ENCODE results near the gene TRIM40.

The TRIM40 gene

GRCh38 chr6:30104661-30105060 lies 31.3 kb upstream of the TRIM40 start:
- TF ChIP-seq YY1 (IDR thresholded peaks at IDR 0.05; ENCODE audit: low read depth) (no peak), REST (IDR thresholded peaks at IDR 0.05; ENCODE audit: low read depth) (no peak), EGR1 (IDR thresholded peaks at IDR 0.05) (no peak), USF1 (IDR thresholded peaks at IDR 0.05) (no peak), FOXM1 (IDR thresholded peaks at IDR 0.05; ENCODE audit: borderline replicate concordance, low read depth) (no peak), NFIC (IDR thresholded peaks at IDR 0.05) (no peak), TCF12 (IDR thresholded peaks at IDR 0.05; ENCODE audit: low read depth) (no peak), MAX (IDR thresholded peaks at IDR 0.05) (no peak), TEAD4 (IDR thresholded peaks at IDR 0.05) (no peak), CEBPB (IDR thresholded peaks at IDR 0.05) (no peak), CREB1 (IDR thresholded peaks at IDR 0.05; ENCODE audit: low read depth) (no peak)

GRCh38 chr6:30111266-30111856 lies 24.6 kb upstream of the TRIM40 start:
- TF ChIP-seq EP300 (IDR thresholded peaks at IDR 0.05; ENCODE audit: borderline replicate concordance), result no peak
- no peak for TF ChIP-seq REST (IDR thresholded peaks at IDR 0.05; ENCODE audit: low read depth)
- no peak for TF ChIP-seq MAX (IDR thresholded peaks at IDR 0.05)
- no peak for TF ChIP-seq TEAD4 (IDR thresholded peaks at IDR 0.05)
- no peak for TF ChIP-seq TCF12 (IDR thresholded peaks at IDR 0.05; ENCODE audit: low read depth)
- no peak for TF ChIP-seq CREB1 (IDR thresholded peaks at IDR 0.05; ENCODE audit: low read depth)
- TF ChIP-seq EGR1 (IDR thresholded peaks at IDR 0.05), result no peak
- TF ChIP-seq FOXM1 (IDR thresholded peaks at IDR 0.05; ENCODE audit: borderline replicate concordance, low read depth), result no peak
- TF ChIP-seq CEBPB (IDR thresholded peaks at IDR 0.05), result no peak
- no peak for TF ChIP-seq ZBTB7A (IDR thresholded peaks at IDR 0.05; ENCODE audit: low read depth)
- TF ChIP-seq USF1 (IDR thresholded peaks at IDR 0.05), result no peak
- no peak for TF ChIP-seq TAF1 (IDR thresholded peaks at IDR 0.05; ENCODE audit: low read depth)
- TF ChIP-seq RAD21 (IDR thresholded peaks at IDR 0.05; ENCODE audit: low read depth), result no peak
- TF ChIP-seq YY1 (IDR thresholded peaks at IDR 0.05; ENCODE audit: low read depth), result no peak
- TF ChIP-seq NFIC (IDR thresholded peaks at IDR 0.05), result no peak

- TF ChIP-seq MAX (IDR thresholded peaks at IDR 0.05) (no peak), TAF1 (IDR thresholded peaks at IDR 0.05; ENCODE audit: low read depth) (no peak), TCF12 (IDR thresholded peaks at IDR 0.05; ENCODE audit: low read depth) (no peak), TEAD4 (IDR thresholded peaks at IDR 0.05) (no peak), CEBPB (IDR thresholded peaks at IDR 0.05) (no peak), ZBTB7A (IDR thresholded peaks at IDR 0.05; ENCODE audit: low read depth) (no peak), CREB1 (IDR thresholded peaks at IDR 0.05; ENCODE audit: low read depth) (no peak), REST (IDR thresholded peaks at IDR 0.05; ENCODE audit: low read depth) (no peak), RAD21 (IDR thresholded peaks at IDR 0.05; ENCODE audit: low read depth) (no peak), NFIC (IDR thresholded peaks at IDR 0.05) (no peak), EP300 (IDR thresholded peaks at IDR 0.05; ENCODE audit: borderline replicate concordance) (no peak), FOXM1 (IDR thresholded peaks at IDR 0.05; ENCODE audit: borderline replicate concordance, low read depth) (no peak), USF1 (IDR thresholded peaks at IDR 0.05) (no peak), YY1 (IDR thresholded peaks at IDR 0.05; ENCODE audit: low read depth) (no peak), EGR1 (IDR thresholded peaks at IDR 0.05) (no peak)
Measured at GRCh38 chr6:30112402-30112994, 23.4 kb upstream of the TRIM40 start.
